NCI-H2171 (cell line): Measurements from ENCODE around the gene NFATC3.
A peak's percentile ranks its signal among the peaks of the same experiment; 100 is the strongest.

Experiments used
- DNase-seq: peaks from one replicate; lab custom pipeline; 2025; lab: John Stamatoyannopoulos, UW

NFATC3 gene

GRCh38 chr16:68085259-68086071 lies at the start of gene NFATC3:
Gene NFATC3, plus strand, starts transcription at chr16:68085370. Its CDS starts 312 bp downstream, at chr16:68085682.
- peak; percentile 76 for DNase-seq

- no peak for DNase-seq
Measured at GRCh38 chr16:68037841-68038597, 47.2 kb upstream of the NFATC3 start.

- DNase-seq, result peak; percentile 19
Measured at GRCh38 chr16:68040506-68041288, 44.5 kb upstream of the NFATC3 start.

GRCh38 chr16:68041783-68042182 lies 43.4 kb upstream of the NFATC3 start:
- DNase-seq, result no peak

- peak; percentile 60 for DNase-seq
Measured at GRCh38 chr16:68046106-68046505, 39.1 kb upstream of the NFATC3 start.

GRCh38 chr16:68047987-68048386 lies 37.2 kb upstream of the NFATC3 start:
- DNase-seq, result no peak

GRCh38 chr16:68049449-68049848 lies 35.7 kb upstream of the NFATC3 start:
- no peak for DNase-seq

- DNase-seq, result no peak
Measured at GRCh38 chr16:68055395-68055794, 29.8 kb upstream of the NFATC3 start.

GRCh38 chr16:68059804-68060203 lies 25.4 kb upstream of the NFATC3 start:
- DNase-seq, result no peak

GRCh38 chr16:68061396-68061795 lies 23.8 kb upstream of the NFATC3 start:
- no peak for DNase-seq

GRCh38 chr16:68062910-68063393 lies 22.2 kb upstream of the NFATC3 start:
- DNase-seq, result no peak

- DNase-seq, result peak; percentile 36
Measured at GRCh38 chr16:68064791-68065365, 20.3 kb upstream of the NFATC3 start.

GRCh38 chr16:68065716-68066305 lies 19.4 kb upstream of the NFATC3 start:
- DNase-seq, result no peak

- DNase-seq, result no peak
Measured at GRCh38 chr16:68066763-68067162, 18.4 kb upstream of the NFATC3 start.

GRCh38 chr16:68068926-68069325 lies 16.2 kb upstream of the NFATC3 start:
- no peak for DNase-seq

GRCh38 chr16:68069511-68070248 lies 15.5 kb upstream of the NFATC3 start:
- no peak for DNase-seq

- DNase-seq, result no peak
Measured at GRCh38 chr16:68070249-68070730, 14.9 kb upstream of the NFATC3 start.

- no peak for DNase-seq
Measured at GRCh38 chr16:68070806-68071517, 14.2 kb upstream of the NFATC3 start.

- no peak for DNase-seq
Measured at GRCh38 chr16:68071518-68071901, 13.7 kb upstream of the NFATC3 start.
